Testis (tissue), 2 donors: ENCODE measurements around the gene BPIFA1.

Experiments
- POLR2A ChIP-seq: fragments of 450-650 bp; IDR thresholded peaks from one replicate; pipeline ENCODE4 v1.6.1; 2017; ENCODE audit warnings: antibody characterized with exemption, mild to moderate bottlenecking, moderate library complexity
- TF ChIP-seq, protein P1 (sequence below), 3 experiments: fragments of 450-650 bp in 2 of 3; fragments of 200-600 bp in 1 of 3; sonication (generic) in 1 of 3; IDR thresholded peaks; one replicate each; pipeline ENCODE4 v1.5.1; 2016 to 2019; ENCODE audit warnings: antibody characterized with exemption in 3 of 3, mild to moderate bottlenecking in 2 of 3, moderate library complexity in 1 of 3

- TF ChIP-seq, protein P1, sequence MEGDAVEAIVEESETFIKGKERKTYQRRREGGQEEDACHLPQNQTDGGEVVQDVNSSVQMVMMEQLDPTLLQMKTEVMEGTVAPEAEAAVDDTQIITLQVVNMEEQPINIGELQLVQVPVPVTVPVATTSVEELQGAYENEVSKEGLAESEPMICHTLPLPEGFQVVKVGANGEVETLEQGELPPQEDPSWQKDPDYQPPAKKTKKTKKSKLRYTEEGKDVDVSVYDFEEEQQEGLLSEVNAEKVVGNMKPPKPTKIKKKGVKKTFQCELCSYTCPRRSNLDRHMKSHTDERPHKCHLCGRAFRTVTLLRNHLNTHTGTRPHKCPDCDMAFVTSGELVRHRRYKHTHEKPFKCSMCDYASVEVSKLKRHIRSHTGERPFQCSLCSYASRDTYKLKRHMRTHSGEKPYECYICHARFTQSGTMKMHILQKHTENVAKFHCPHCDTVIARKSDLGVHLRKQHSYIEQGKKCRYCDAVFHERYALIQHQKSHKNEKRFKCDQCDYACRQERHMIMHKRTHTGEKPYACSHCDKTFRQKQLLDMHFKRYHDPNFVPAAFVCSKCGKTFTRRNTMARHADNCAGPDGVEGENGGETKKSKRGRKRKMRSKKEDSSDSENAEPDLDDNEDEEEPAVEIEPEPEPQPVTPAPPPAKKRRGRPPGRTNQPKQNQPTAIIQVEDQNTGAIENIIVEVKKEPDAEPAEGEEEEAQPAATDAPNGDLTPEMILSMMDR (IDR thresholded peaks at IDR 0.05), result no peak
- no peak for TF ChIP-seq POLR2A
Observed at GRCh38 chr20:33187491-33187890, 48.3 kb upstream of the BPIFA1 start.
